ENCODE results near the gene LIN9. TPM values are rescaled to one million over a fixed set of nuclear protein-coding genes. Genes with fewer than 3 reads are reported as not detected.

LIN9 gene
- total and polyA plus RNA-seq, 2 of the 13 experiments (the other 11 are each of a cell fraction or from before 2014, with no cell fraction given): 3.0 to 10.0 TPM

DNA sequence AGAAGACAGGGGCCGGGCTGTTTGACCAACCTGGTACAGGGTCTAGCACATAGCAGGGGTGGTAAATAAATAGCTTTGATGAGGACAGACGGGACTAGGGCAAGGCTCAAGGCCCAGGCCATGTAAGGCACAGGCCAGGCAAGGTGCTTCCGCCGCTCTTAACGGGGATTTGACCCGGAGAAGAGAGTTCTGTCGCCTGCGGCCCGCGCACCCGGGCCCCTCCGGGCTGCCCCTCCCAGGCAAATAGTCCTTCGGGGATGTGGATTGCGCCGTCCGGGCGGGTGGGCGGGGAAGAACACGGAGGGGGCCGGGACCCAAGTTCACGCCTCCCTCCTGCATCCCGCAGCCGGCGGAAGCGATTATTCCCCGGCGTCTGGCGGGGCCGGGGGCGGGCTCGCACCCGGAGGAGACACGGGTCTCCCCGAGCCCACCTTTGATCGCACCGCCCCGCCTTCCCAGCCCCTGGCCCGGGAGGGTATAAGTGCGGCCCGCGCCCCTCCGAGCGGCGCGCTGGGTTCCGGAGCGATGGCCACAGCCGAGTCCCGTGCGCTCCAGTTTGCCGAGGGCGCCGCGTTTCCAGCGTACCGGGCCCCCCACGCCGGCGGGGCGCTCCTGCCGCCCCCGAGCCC, 85.7 kb downstream of the LIN9 start, which contains the start of gene MIXL1 (continued):
- TF ChIP-seq SKIL (CRISPR knock-in tag; IDR thresholded peaks at IDR 0.05; ENCODE audit: borderline replicate concordance) (peak; percentile 89), ZNF639 (CRISPR knock-in tag; conservative IDR thresholded peaks at IDR 0.05) (peak; percentile 89), ZNF256 (CRISPR knock-in tag; conservative IDR thresholded peaks at IDR 0.05) (no peak), FOXA1 (IDR thresholded peaks at IDR 0.05) (no peak), FOXA1 (CRISPR knock-in tag; IDR thresholded peaks at IDR 0.05) (peak; percentile 46), PHF8 (CRISPR knock-in tag; IDR thresholded peaks at IDR 0.05) (peak; percentile 77), ZMYM3 (CRISPR knock-in tag; IDR thresholded peaks at IDR 0.05) (0 out of 2 replicates have a peak, but pooled peaks have one; percentile 41), TCF7 (IDR thresholded peaks at IDR 0.05; ENCODE audit: low read depth) (peak; percentile 68), USF2 (IDR thresholded peaks at IDR 0.05; ENCODE audit: low read depth, low read length) (no peak), USF2 (CRISPR knock-in tag; IDR thresholded peaks at IDR 0.05; ENCODE audit: borderline replicate concordance) (peak; percentile 54; the same call in 1 of the 2 replicates), HOXD1 (CRISPR knock-in tag; IDR thresholded peaks at IDR 0.05) (peak; percentile 78), PITX1 (CRISPR knock-in tag; IDR thresholded peaks at IDR 0.05) (peak; percentile 73), YEATS4 (CRISPR knock-in tag; IDR thresholded peaks at IDR 0.05; ENCODE audit: borderline replicate concordance) (peak; percentile 76), ZFP82 (CRISPR knock-in tag; IDR thresholded peaks at IDR 0.05; ENCODE audit: borderline replicate concordance) (0 out of 2 replicates have a peak, but pooled peaks have one; percentile 75), EP300 (IDR thresholded peaks at IDR 0.05; ENCODE audit: low read depth in 2 of 2, low read length in 2 of 2) (peak; percentile 30 to 55; a peak in 1 of 4 replicates), EP300 (CRISPR knock-in tag; IDR thresholded peaks at IDR 0.05; ENCODE audit: borderline replicate concordance) (peak; percentile 37; the same call in 1 of the 2 replicates), SKI (IDR thresholded peaks at IDR 0.05; ENCODE audit: partially characterized antibody) (peak; percentile 44), ZMYM4 (CRISPR knock-in tag; IDR thresholded peaks at IDR 0.05) (peak; percentile 61)
- TF ChIP-seq, protein P1, sequence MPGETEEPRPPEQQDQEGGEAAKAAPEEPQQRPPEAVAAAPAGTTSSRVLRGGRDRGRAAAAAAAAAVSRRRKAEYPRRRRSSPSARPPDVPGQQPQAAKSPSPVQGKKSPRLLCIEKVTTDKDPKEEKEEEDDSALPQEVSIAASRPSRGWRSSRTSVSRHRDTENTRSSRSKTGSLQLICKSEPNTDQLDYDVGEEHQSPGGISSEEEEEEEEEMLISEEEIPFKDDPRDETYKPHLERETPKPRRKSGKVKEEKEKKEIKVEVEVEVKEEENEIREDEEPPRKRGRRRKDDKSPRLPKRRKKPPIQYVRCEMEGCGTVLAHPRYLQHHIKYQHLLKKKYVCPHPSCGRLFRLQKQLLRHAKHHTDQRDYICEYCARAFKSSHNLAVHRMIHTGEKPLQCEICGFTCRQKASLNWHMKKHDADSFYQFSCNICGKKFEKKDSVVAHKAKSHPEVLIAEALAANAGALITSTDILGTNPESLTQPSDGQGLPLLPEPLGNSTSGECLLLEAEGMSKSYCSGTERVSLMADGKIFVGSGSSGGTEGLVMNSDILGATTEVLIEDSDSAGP (CRISPR knock-in tag; IDR thresholded peaks at IDR 0.05; ENCODE audit: borderline replicate concordance): peak; percentile 43
- TF ChIP-seq, protein P2, sequence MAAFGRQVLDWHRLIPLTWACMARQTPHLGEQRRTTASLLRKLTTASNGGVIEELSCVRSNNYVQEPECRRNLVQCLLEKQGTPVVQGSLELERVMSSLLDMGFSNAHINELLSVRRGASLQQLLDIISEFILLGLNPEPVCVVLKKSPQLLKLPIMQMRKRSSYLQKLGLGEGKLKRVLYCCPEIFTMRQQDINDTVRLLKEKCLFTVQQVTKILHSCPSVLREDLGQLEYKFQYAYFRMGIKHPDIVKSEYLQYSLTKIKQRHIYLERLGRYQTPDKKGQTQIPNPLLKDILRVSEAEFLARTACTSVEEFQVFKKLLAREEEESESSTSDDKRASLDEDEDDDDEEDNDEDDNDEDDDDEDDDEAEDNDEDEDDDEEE (CRISPR knock-in tag; IDR thresholded peaks at IDR 0.05): peak; percentile 56; the same call in 1 of the 2 replicates
